Glutamatergic neuron (in vitro differentiated cells): Measurements from ENCODE around the gene RGS14. TPM values are rescaled to one million over a fixed set of nuclear protein-coding genes. Genes with fewer than 3 reads are reported as not detected.
"Not testable (repeated sequence)": the region's sequence is repeated elsewhere in the genome, so short reads cannot be mapped to it uniquely, and the experiment has no call there.

ENCODE experiments used
- DNase-seq: peaks from one replicate; pipeline ENCODE4 v3.0.0; 2022
- H3K27ac Mint-ChIP-seq: one replicate; pipeline ENCODE4 v1.8.0; 2020; ENCODE audit warnings: mild to moderate bottlenecking, mixed read lengths, inconsistent platforms; ENCODE audit not compliant: unreplicated experiment
- H3K27me3 Mint-ChIP-seq: one replicate; pipeline ENCODE4 v1.8.0; 2020; ENCODE audit warnings: mild to moderate bottlenecking, moderate library complexity, mixed read lengths, inconsistent platforms; ENCODE audit not compliant: unreplicated experiment
- H3K36me3 Mint-ChIP-seq: one replicate; pipeline ENCODE4 v1.8.0; 2020; ENCODE audit warnings: mild to moderate bottlenecking, mixed read lengths, inconsistent platforms; ENCODE audit not compliant: unreplicated experiment
- H3K4me1 Mint-ChIP-seq: one replicate; pipeline ENCODE4 v1.8.0; 2020; ENCODE audit warnings: mild to moderate bottlenecking, low read depth, mixed read lengths, inconsistent platforms; ENCODE audit not compliant: unreplicated experiment
- H3K4me3 Mint-ChIP-seq: one replicate; pipeline ENCODE4 v1.8.0; 2020; ENCODE audit warnings: mild to moderate bottlenecking, mixed read lengths, inconsistent platforms; ENCODE audit not compliant: unreplicated experiment
- H3K9me3 Mint-ChIP-seq: one replicate; pipeline ENCODE4 v1.8.0; 2020; ENCODE audit warnings: mild to moderate bottlenecking, moderate library complexity, mixed read lengths, inconsistent platforms; ENCODE audit not compliant: unreplicated experiment
- CTCF ChIP-seq: fragments of 200-600 bp; sonication (generic); IDR thresholded peaks from one replicate; pipeline ENCODE4 v1.5.0; 2021; ENCODE audit not compliant: partially characterized antibody, unreplicated experiment
- total RNA-seq: library from RNA; stranded (reverse); fragmentation: NEBNext Ultra II Directional; extraction: Animal tissue kit (Norgen Biotek cat#: 25700); gene quantifications from one replicate; pipeline ENCODE4 v1.2.1, GENCODE V29; 2021; ENCODE audit not compliant: unreplicated experiment

RGS14 gene
- total RNA-seq, 1 donor from 2014 or later, result 15.9 TPM

- no peak overlapping the region for H3K27ac Mint-ChIP-seq
- H3K27me3 Mint-ChIP-seq, result peaks cover 2% of the 10 kb centered on the region
- TF ChIP-seq CTCF, result no peak
- no peak for DNase-seq
- peaks cover 4% of the 10 kb centered on the region for H3K9me3 Mint-ChIP-seq
- H3K4me3 Mint-ChIP-seq, result no peak overlapping the region
- H3K36me3 Mint-ChIP-seq, result no peaks in the 10 kb centered on the region
- peaks cover 6% of the 10 kb centered on the region for H3K4me1 Mint-ChIP-seq
Observed at GRCh38 chr5:177374211-177374610, 16.5 kb downstream of the RGS14 start.

GRCh38 chr5:177375516-177375915, 17.8 kb downstream of the RGS14 start:
- not testable (repeated sequence) for DNase-seq, H3K36me3 Mint-ChIP-seq, H3K9me3 Mint-ChIP-seq, H3K27ac Mint-ChIP-seq, H3K4me1 Mint-ChIP-seq, H3K4me3 Mint-ChIP-seq, H3K27me3 Mint-ChIP-seq

- no peak for DNase-seq
- TF ChIP-seq CTCF, result no peak
- Mint-ChIP-seq H3K27ac (no peak overlapping the region), H3K36me3 (no peaks in the 10 kb centered on the region), H3K27me3 (peaks cover 2% of the 10 kb centered on the region), H3K4me1 (no peaks in the 10 kb centered on the region), H3K4me3 (no peak overlapping the region), H3K9me3 (peaks cover 4% of the 10 kb centered on the region)
Observed at GRCh38 chr5:177376107-177376506, 18.4 kb downstream of the RGS14 start.

- no peak for TF ChIP-seq CTCF
- no peak for DNase-seq
- H3K27ac Mint-ChIP-seq, result no peak overlapping the region
- H3K4me3 Mint-ChIP-seq, result no peak overlapping the region
- peaks cover 3% of the 10 kb centered on the region for H3K27me3 Mint-ChIP-seq
- H3K36me3 Mint-ChIP-seq, result no peaks in the 10 kb centered on the region
- H3K4me1 Mint-ChIP-seq, result no peaks in the 10 kb centered on the region
- peaks cover 9% of the 10 kb centered on the region for H3K9me3 Mint-ChIP-seq
Observed at GRCh38 chr5:177377851-177378776, 20.4 kb downstream of the RGS14 start.

GRCh38 chr5:177378884-177379883, 21.5 kb downstream of the RGS14 start:
- DNase-seq, result no peak
- Mint-ChIP-seq H3K9me3 (peaks cover 9% of the 10 kb centered on the region), H3K36me3 (no peaks in the 10 kb centered on the region), H3K4me3 (no peak overlapping the region), H3K27me3 (peaks cover 5% of the 10 kb centered on the region), H3K27ac (no peak overlapping the region), H3K4me1 (no peaks in the 10 kb centered on the region)
- TF ChIP-seq CTCF, result no peak
